OCI-LY3 (cell line): ENCODE results near the gene RIMKLA.

Experiments used
- EZH2phosphoT487 ChIP-seq: fragments of 200-600 bp; shearing (Covaris generic); IDR thresholded peaks from 2 replicates; pipeline ENCODE4 v1.6.1; 2018; ENCODE audit warnings: antibody characterized with exemption, mixed run types, low read depth
- TF ChIP-seq, protein P1 (sequence below): fragments of 200-600, 300-600 bp; sonication (generic); IDR thresholded peaks from 2 replicates; pipeline ENCODE4 v1.5.1; 2014; ENCODE audit warnings: antibody characterized with exemption, low read length, low read depth

DNA sequence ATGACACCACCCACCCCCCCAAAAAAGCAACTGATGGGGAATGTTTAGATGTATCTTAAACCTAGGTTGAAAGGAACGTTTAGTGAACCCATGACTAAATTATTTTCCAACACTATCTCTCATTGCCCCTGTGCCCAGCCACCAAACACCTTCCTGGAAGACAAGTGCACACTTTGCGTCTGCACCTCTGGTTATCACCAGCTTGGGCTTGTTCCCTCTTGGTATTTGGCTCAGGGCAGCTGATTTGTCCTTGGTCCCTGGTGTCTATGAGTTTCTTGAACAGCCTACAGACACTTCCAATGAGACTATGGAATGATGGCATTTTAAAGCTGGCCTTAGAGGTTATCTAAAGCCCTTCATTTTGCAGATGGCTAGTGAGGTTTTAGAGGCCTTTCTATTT, 15.5 kb upstream of the RIMKLA start:
- TF ChIP-seq, protein P1, sequence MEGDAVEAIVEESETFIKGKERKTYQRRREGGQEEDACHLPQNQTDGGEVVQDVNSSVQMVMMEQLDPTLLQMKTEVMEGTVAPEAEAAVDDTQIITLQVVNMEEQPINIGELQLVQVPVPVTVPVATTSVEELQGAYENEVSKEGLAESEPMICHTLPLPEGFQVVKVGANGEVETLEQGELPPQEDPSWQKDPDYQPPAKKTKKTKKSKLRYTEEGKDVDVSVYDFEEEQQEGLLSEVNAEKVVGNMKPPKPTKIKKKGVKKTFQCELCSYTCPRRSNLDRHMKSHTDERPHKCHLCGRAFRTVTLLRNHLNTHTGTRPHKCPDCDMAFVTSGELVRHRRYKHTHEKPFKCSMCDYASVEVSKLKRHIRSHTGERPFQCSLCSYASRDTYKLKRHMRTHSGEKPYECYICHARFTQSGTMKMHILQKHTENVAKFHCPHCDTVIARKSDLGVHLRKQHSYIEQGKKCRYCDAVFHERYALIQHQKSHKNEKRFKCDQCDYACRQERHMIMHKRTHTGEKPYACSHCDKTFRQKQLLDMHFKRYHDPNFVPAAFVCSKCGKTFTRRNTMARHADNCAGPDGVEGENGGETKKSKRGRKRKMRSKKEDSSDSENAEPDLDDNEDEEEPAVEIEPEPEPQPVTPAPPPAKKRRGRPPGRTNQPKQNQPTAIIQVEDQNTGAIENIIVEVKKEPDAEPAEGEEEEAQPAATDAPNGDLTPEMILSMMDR, result no peak
- no peak for TF ChIP-seq EZH2phosphoT487
